CD1c-positive myeloid dendritic cell (primary cell): Measurements from ENCODE around the gene HSPE1.
"Not testable (repeated sequence)": the region's sequence is repeated elsewhere in the genome, so short reads cannot be mapped to it uniquely, and the experiment has no call there.

ENCODE experiments used
- DNase-seq: peaks from one replicate; pipeline ENCODE4 v3.0.0-alpha.2; 2016; ENCODE audit errors: extremely low spot score

HSPE1 gene

GRCh38 chr2:197498235-197498936 lies 1.8 kb upstream of the HSPE1 start:
- no peak for DNase-seq

DNA sequence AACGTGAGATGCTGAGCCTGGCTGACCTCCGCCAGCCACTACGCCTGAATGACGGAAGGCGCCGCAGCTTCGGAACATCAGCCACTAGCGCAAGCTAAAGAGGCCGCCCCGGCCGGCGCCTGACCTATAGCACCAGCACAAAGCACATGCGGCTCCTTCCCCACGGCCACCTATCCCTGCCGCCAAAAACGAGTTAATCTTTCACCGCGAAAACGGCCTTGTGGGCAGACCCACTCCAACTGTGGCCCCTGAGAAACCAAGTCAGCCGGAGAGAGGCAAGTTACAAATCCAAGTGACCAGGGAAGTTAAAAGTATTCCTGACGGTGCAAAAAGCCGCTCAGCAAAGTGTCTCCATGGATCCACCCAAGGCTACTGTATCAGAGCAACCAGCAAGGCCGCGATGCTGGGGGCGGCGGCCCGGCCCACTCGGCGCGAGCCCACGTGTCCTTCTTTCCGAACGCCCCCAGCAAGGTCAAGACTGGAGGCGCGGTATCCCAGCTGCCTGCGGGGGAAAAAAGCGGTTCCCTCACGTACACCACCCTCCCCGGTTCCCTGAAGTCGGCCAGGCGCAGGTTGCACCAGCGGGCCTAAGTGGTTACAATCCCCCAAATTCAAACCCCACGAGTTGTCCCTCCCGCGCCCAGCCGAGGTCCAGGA lies 1.1 kb upstream of the HSPE1 start:
- DNase-seq, result peak; percentile 72

- DNase-seq, result peak; percentile 27
Measured at GRCh38 chr2:197500503-197501131, 438 bp downstream of the HSPE1 start.

DNA sequence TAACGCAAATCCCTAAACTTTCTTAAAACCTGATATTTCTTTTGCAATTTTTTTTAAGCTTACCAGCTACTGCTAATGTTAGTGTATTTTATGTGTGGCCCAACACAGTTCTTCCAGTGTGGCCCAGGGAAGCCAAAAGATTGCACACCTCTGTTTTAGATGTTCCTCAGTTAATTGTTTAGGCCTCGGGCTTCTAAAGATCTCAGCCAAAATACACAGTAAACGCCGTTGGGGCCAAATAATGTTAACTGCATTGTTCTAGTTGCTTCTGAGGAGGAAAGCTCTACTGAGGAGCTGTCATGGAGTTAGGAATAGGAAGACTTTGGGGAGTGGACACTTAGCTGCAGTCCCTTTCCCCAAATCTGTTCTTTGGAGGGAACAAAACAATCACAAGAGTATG lies 2.0 kb downstream of the HSPE1 start:
- no peak for DNase-seq

- no peak for DNase-seq
Measured at GRCh38 chr2:197502685-197503084, 2.5 kb downstream of the HSPE1 start.

- no peak for DNase-seq
Measured at GRCh38 chr2:197504000-197504399, 3.8 kb downstream of the HSPE1 start.

GRCh38 chr2:197504512-197504911 lies 4.3 kb downstream of the HSPE1 start:
- DNase-seq, result no peak

- no peak for DNase-seq
Measured at GRCh38 chr2:197506658-197507057, 6.5 kb downstream of the HSPE1 start.

DNA sequence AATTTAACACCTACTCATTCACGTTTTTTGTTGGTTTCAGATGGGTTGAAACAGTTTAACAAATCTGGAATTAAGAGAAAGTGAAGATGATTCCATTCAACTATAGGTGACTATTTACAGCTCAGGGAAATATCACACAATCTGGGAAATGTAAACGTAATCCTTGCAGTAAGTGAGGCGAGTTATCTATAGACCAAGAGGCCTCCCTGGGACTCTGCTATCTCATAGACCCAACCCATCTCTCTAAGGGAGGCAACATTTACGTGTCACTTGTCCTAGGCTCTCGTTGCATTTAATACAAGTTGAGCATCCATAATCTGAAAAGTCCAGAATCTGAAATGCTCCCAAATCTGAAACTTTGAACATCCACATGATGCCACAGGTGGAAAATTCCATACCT lies 13.7 kb downstream of the HSPE1 start:
- no peak for DNase-seq

DNA sequence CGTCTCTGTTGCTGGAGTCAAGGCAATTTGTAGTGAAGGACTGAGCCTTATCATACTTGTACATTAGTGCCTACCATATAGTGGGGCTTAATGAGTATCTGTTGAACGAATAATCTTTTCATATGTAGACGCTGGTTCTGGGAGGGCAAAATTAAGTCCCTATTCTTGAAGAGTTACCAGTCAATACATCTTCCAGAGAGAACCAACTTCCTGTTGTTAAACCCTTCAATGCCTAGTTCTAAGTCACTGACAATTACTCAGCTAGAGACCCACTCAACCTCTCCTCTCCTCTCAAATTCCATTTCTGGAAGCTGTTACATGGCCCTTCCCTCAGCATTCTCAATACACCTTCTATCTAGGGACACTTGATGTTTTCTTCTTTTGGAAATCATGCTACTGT lies 14.6 kb downstream of the HSPE1 start:
- DNase-seq, result peak; percentile 21

DNA sequence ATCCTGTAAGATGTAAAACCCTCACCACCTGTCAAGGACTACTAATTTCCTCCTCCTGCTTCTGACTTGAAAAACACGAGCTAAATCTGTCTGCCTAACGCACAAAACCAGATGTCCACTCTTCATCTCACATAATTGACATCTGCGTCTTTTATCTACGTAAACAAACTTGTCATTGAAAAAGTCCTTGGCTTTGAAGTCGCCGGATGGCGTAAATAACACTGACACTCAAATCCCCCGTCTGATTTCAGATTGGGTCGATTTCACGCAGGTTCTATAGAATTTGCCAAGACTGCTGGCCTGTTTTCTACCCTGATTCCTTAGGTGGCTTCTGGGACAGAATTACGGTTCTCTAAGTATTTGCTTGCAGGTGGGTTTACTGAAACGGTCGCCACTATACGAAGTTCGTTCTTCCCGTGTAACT lies 15.1 kb downstream of the HSPE1 start:
- DNase-seq, result peak; percentile 40

- peak; percentile 98 for DNase-seq
Measured at GRCh38 chr2:197515739-197516392, 15.7 kb downstream of the HSPE1 start, which contains the start of gene MOB4. MOB4 (plus strand) TSS chr2:197516066; CDS start chr2:197516087, 21 bp downstream.

GRCh38 chr2:197516393-197516761 lies 16.2 kb downstream of the HSPE1 start:
- peak; percentile 15 for DNase-seq

- DNase-seq, result no peak
Measured at GRCh38 chr2:197517150-197517549, 17.0 kb downstream of the HSPE1 start.

DNA sequence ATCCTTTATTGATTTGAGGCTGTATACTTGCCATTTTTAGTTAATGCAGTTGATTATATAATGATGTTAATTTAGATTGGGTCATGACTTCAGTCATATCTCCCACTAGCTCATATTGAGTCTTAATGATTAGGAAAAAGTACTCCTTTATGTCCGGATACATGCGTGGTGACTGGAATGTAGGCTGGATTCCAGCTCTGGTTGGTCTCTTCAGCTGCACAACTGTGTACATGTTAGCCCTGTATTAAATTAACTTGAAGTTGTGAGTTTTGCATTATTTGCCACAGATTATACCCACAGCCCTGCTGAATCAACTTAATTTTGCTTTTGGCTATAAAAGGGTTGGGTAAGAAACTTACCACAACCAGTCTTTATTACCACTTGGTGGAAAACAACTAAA lies 38.2 kb downstream of the HSPE1 start:
- no peak for DNase-seq

DNA sequence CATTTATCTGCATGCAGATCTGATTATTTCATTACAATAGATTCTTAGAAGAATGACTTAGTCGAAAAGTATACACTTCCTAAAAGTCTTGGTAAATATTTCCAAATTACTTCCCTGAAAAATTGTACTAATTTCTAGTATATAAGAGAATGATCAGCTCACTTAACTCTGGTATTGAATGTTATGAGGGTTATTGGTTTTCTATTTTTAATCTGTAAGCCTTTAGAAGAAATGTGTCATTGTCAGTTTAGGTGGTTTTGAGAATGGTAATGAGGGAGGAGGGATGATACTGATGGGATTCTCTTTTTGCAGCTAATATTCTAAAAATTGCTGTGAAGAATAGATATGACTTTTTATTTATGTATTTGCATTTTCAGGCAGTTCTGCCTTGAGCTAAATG lies 39.6 kb downstream of the HSPE1 start:
- DNase-seq, result no peak

DNA sequence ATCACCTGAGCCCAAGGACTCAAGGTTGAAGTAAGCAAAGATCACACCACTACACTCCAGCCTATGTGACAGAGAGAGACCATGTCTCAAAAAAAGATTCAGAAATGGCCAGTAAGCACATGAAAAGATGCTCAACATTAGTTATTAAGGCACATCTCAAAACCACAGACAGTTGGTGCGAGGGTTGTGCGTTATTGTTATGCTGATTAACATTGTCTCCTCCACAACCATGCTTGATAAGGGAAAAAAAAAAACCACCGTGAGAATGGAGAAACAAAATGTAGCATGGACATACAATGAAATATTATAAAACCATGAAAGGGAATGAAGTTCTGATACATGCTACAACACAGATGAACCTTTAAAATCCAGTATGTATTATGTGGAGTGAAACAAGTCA lies 43.0 kb downstream of the HSPE1 start:
- DNase-seq, result no peak

GRCh38 chr2:197547163-197547900 lies 47.2 kb downstream of the HSPE1 start:
- DNase-seq, result no peak

DNA sequence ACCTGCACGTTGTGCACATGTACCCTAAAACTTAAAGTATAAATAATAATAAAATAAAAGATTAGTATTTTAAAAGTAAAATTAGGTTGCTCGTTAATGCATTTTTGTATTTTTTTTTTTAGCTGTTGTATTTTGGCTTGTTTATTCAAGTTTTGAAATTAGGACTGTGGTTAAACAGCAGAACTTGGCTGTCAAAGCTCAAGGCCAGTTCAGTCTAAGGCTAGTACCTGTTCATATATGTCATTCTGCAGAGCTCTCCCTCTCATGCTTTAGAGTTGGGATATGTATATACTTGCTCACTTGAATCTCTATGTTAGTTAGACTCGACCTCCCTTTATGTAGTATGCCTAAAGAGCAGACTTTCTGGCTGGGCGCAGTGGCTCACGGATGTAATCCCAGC lies 48.4 kb downstream of the HSPE1 start:
- no peak for DNase-seq

- not testable (repeated sequence) for DNase-seq
Measured at GRCh38 chr2:197551260-197551659, 51.1 kb downstream of the HSPE1 start.
